Measurements from ENCODE around the gene PLEKHA6.
A peak's percentile ranks its signal among the peaks of the same experiment; 100 is the strongest.

Gene PLEKHA6

GRCh38 chr1:204275695-204276370 is 83.9 kb downstream of the PLEKHA6 start:
- no peak overlapping the region for H3K4me3 ChIP-seq (ENCODE audit: low read depth, low read length)
- TF ChIP-seq CTCF (IDR thresholded peaks at IDR 0.05; ENCODE audit: low read depth, low read length, missing control alignments) = no peak
- no peak for DNase-seq (ENCODE audit: low read depth)
- in situ Hi-C loops (cut with HindIII; ENCODE audit: low sequenced_read_pairs) = no loop called here

GRCh38 chr1:204274446-204274845 is 85.3 kb downstream of the PLEKHA6 start:
- peak; percentile 26 for DNase-seq (ENCODE audit: low read depth)
- in situ Hi-C loops (cut with HindIII; ENCODE audit: low sequenced_read_pairs) = no loop called here
- H3K4me3 ChIP-seq (ENCODE audit: low read depth, low read length) = no peak overlapping the region
- no peak for TF ChIP-seq CTCF (IDR thresholded peaks at IDR 0.05; ENCODE audit: low read depth, low read length, missing control alignments)

- no peak for TF ChIP-seq CTCF (IDR thresholded peaks at IDR 0.05; ENCODE audit: low read depth, low read length, missing control alignments)
- no peak overlapping the region for H3K4me3 ChIP-seq (ENCODE audit: low read depth, low read length)
- DNase-seq (ENCODE audit: low read depth) = no peak
- in situ Hi-C loops (cut with HindIII; ENCODE audit: low sequenced_read_pairs) = no loop called here
Measured at GRCh38 chr1:204272505-204272904, 87.2 kb downstream of the PLEKHA6 start.

- in situ Hi-C loops (cut with HindIII; ENCODE audit: low sequenced_read_pairs) = no loop called here
- DNase-seq (ENCODE audit: low read depth) = no peak
- H3K4me3 ChIP-seq (ENCODE audit: low read depth, low read length) = no peak overlapping the region
- no peak for TF ChIP-seq CTCF (IDR thresholded peaks at IDR 0.05; ENCODE audit: low read depth, low read length, missing control alignments)
Measured at GRCh38 chr1:204271970-204272369, 87.8 kb downstream of the PLEKHA6 start.

- no peak overlapping the region for H3K4me3 ChIP-seq (ENCODE audit: low read depth, low read length)
- no peak for DNase-seq (ENCODE audit: low read depth)
- no peak for TF ChIP-seq CTCF (IDR thresholded peaks at IDR 0.05; ENCODE audit: low read depth, low read length, missing control alignments)
- in situ Hi-C loops (cut with HindIII; ENCODE audit: low sequenced_read_pairs) = no loop called here
Measured at GRCh38 chr1:204268101-204268500, 91.6 kb downstream of the PLEKHA6 start.

DNA sequence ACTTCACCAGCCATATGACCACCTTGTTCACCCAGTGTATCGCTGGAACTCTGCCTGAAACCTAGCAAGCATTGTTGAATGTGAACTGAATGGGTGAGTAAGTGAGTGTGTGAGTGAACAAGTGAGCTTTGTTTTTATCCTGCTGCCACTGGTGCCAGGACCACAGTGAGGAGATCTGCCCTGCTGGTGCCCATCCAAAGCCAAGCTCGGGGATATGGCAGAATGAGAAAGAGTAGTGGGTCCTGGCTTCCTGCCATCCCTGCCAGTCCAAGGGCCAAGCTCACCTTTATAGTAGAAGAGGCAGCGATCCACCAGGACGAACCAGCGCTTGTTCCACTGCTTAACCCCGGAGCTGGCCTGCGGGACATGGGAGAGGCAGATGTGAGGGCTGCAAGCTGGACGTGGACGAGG is 92.5 kb downstream of the PLEKHA6 start:
- no peak overlapping the region for H3K4me3 ChIP-seq (ENCODE audit: low read depth, low read length)
- DNase-seq (ENCODE audit: low read depth) = no peak
- in situ Hi-C loops (cut with HindIII; ENCODE audit: low sequenced_read_pairs) = no loop called here
- TF ChIP-seq CTCF (IDR thresholded peaks at IDR 0.05; ENCODE audit: low read depth, low read length, missing control alignments) = no peak
